ENCODE data around the gene PACSIN1. TPM values are rescaled to one million over a fixed set of nuclear protein-coding genes. Genes with fewer than 3 reads are reported as not detected.

Gene PACSIN1
- total RNA-seq, 1 experiment from 2014 or later = 5.0 TPM

DNA sequence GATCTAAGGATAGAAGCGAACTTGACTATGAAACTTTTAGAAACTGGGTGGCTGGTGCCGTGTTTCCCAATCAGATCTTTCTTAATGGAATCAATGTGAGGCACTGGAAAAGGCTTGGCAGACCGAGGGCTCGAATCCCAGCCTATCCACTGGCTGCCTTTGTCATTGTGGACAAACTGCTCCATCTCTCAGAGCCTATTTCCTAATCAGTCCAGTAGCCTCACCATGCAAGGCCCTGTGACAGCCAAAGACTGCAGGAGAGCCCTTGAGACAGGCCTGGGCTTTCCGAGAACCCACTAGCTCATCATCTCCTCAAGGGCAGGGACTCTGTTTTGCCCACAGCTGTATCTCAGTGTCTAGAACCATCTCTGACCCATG, 46.9 kb downstream of the PACSIN1 start:
- no peaks in the 10 kb centered on the region for H3K9me3 ChIP-seq (ENCODE audit: control insufficient read depth in 1 of 2, insufficient read depth in 1 of 2, low read depth in 1 of 2, low read length in 2 of 2)
- CTCF ChIA-PET = no interaction called here
- POLR2A ChIA-PET = no interaction called here

More for the DNA sequence above, 46.9 kb downstream of the PACSIN1 start:
- DNase-seq (ENCODE audit: low read depth, low spot score) (no peak), ATAC-seq (no peak)
- Histone ChIP-seq H4K20me1 (ENCODE audit: insufficient read depth) (no peaks in the 10 kb centered on the region), H3K9me2 (ENCODE audit: insufficient read depth) (no peaks in the 10 kb centered on the region), H3K27ac (ENCODE audit: low read depth, low read length) (no peak overlapping the region), H3K9ac (ENCODE audit: low read length) (no peak overlapping the region), H3K79me2 (ENCODE audit: insufficient read depth, low read length) (no peaks in the 10 kb centered on the region), H3K4me3 (replicated peaks in 1 of 2; ENCODE audit: low read depth in 1 of 2, low read length in 2 of 2) (no peak overlapping the region), H3K36me3 (ENCODE audit: control insufficient read depth in 1 of 2, insufficient read depth in 2 of 2, low read length in 2 of 2) (no peaks in the 10 kb centered on the region), H3K4me2 (ENCODE audit: low read length) (no peak overlapping the region), H3K27me3 (ENCODE audit: insufficient read depth, low read length) (no peaks in the 10 kb centered on the region), H3K4me1 (ENCODE audit: control insufficient read depth in 1 of 2, insufficient read depth in 2 of 2, low read length in 2 of 2) (no peaks in the 10 kb centered on the region), H2AFZ (ENCODE audit: low read depth, low read length, poor library complexity, severe bottlenecking) (no peak overlapping the region)
- intact Hi-C loops (cut with micrococcal nuclease) = no loop called here
- RAD21 ChIA-PET (ENCODE audit: low non-redundant PET in 1 of 2, low total read pairs in 2 of 2, uncharacterized antibody in 2 of 2, unreplicated experiment in 2 of 2) = no interaction called here
- TF ChIP-seq, protein P1, sequence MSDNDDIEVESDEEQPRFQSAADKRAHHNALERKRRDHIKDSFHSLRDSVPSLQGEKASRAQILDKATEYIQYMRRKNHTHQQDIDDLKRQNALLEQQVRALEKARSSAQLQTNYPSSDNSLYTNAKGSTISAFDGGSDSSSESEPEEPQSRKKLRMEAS (IDR thresholded peaks at IDR 0.05) = no peak
- TF ChIP-seq FOSL1 (IDR thresholded peaks at IDR 0.05; ENCODE audit: low read depth) (no peak), ZBTB33 (IDR thresholded peaks at IDR 0.05; ENCODE audit: extremely low read depth, insufficient replicate concordance, low read length) (no peak), ZFX (IDR thresholded peaks at IDR 0.05) (no peak)
- TF ChIP-seq, protein P2, sequence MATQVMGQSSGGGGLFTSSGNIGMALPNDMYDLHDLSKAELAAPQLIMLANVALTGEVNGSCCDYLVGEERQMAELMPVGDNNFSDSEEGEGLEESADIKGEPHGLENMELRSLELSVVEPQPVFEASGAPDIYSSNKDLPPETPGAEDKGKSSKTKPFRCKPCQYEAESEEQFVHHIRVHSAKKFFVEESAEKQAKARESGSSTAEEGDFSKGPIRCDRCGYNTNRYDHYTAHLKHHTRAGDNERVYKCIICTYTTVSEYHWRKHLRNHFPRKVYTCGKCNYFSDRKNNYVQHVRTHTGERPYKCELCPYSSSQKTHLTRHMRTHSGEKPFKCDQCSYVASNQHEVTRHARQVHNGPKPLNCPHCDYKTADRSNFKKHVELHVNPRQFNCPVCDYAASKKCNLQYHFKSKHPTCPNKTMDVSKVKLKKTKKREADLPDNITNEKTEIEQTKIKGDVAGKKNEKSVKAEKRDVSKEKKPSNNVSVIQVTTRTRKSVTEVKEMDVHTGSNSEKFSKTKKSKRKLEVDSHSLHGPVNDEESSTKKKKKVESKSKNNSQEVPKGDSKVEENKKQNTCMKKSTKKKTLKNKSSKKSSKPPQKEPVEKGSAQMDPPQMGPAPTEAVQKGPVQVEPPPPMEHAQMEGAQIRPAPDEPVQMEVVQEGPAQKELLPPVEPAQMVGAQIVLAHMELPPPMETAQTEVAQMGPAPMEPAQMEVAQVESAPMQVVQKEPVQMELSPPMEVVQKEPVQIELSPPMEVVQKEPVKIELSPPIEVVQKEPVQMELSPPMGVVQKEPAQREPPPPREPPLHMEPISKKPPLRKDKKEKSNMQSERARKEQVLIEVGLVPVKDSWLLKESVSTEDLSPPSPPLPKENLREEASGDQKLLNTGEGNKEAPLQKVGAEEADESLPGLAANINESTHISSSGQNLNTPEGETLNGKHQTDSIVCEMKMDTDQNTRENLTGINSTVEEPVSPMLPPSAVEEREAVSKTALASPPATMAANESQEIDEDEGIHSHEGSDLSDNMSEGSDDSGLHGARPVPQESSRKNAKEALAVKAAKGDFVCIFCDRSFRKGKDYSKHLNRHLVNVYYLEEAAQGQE (IDR thresholded peaks at IDR 0.05; ENCODE audit: low read depth) = no peak
- no TSS peak for BruUV-seq (replicated peaks)
